HUES48 (cell line): ENCODE measurements around the gene PSMG1.

Experiments
- H3K27ac ChIP-seq: one replicate; pipeline ENCODE4 v1.7.0; 2013; ENCODE audit warnings: low read depth, low read length, inconsistent platforms
- H3K27me3 ChIP-seq: 2 replicates; pipeline ENCODE4 v1.6.1; 2013; ENCODE audit warnings: mild to moderate bottlenecking, low read length; ENCODE audit not compliant: control insufficient read depth, insufficient read depth
- H3K36me3 ChIP-seq: 2 replicates; pipeline ENCODE4 v1.6.1; 2013; ENCODE audit warnings: low read length; ENCODE audit not compliant: control insufficient read depth, insufficient read depth
- H3K4me1 ChIP-seq: 2 replicates; pipeline ENCODE4 v1.6.1; 2013; ENCODE audit warnings: mild to moderate bottlenecking, low read length; ENCODE audit not compliant: control insufficient read depth, insufficient read depth
- H3K4me3 ChIP-seq: 2 replicates; pipeline ENCODE4 v1.5.1; 2013; ENCODE audit warnings: mild to moderate bottlenecking, low read depth, low read length
- H3K9ac ChIP-seq: 2 replicates; pipeline ENCODE4 v1.6.1; 2013; ENCODE audit warnings: mild to moderate bottlenecking, low read depth, low read length, moderate library complexity
- H3K9me3 ChIP-seq: 2 replicates; pipeline ENCODE4 v1.6.1; 2013; ENCODE audit warnings: low read length; ENCODE audit not compliant: control insufficient read depth, insufficient read depth

PSMG1 gene

DNA sequence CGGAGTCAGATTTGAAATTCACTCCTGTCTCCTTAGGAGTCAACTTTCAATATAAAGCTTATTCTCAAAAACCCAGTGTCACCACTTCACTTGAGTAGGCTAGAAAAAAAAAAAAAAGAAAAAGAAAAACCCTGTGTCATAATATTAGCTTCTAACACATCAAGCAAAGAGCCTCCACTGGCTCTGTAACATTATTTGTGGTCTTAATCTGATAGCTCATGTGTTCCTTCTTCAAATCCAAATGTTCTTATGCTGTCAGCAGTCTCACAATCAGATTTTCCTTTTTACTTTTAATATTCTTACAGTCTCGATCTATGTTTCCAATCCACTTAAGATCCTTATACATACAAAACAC is 26.1 kb upstream of the PSMG1 start:
- H3K4me1 ChIP-seq = no peaks in the 10 kb centered on the region
- H3K36me3 ChIP-seq = peaks cover 94% of the 10 kb centered on the region
- no peaks in the 10 kb centered on the region for H3K27me3 ChIP-seq
- no peak overlapping the region for H3K9ac ChIP-seq
- H3K4me3 ChIP-seq = no peak overlapping the region
- H3K9me3 ChIP-seq = no peaks in the 10 kb centered on the region
- H3K27ac ChIP-seq = no peak overlapping the region

DNA sequence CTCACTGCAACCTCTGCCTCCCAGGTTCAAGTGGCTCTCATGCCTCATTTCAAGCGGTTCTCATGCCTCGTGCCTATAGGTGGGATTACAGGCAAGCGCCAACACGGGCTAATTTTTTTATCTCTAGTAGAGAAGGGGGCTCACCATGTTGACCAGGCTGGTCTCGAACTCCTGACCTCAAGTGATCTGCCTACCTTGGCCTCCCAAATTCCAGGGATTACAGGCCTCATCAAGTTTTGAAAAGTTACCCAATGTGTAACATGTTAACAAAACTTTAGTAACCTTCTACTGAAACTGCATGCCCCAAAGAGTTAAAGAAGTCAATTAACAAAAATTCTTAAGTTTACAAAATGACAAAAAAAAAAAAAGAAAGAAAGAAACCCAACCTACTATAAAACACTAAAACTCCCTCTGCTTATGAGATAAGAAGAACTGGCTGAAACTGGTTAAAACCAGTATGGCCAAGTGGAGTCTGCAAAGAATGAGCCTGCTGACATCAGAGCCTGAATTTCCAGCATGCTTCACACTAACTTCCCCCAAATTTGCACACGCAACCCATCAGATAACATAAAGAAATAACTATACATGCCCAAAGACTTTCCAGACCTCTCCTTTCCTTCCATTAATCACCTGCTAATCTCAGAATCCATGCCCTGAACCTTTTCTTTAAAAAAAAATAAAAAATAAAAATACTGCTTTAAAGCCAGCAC is 25.5 kb upstream of the PSMG1 start:
- Histone ChIP-seq H3K9ac (no peak overlapping the region), H3K4me3 (no peak overlapping the region), H3K27me3 (no peaks in the 10 kb centered on the region), H3K36me3 (peaks cover 93% of the 10 kb centered on the region), H3K4me1 (no peaks in the 10 kb centered on the region), H3K27ac (no peak overlapping the region), H3K9me3 (no peaks in the 10 kb centered on the region)

DNA sequence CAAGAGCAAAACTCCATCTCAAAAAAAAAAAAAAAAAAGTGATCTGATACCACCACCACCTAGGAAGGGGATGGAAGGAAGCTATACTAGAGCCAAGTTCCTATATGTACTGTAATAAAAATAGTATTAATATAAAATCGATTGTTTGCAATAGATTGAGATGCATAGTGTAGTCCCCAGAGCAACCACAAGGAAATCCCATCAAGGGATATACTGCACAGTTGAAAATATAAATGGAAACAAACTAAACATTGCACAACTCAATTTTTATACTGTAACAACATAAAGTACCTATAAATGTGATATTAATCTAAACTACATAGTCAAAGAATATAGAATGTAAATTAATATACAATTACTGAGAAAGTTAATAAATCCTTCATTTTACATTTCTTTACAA is 20.9 kb upstream of the PSMG1 start:
- H3K9me3 ChIP-seq = no peaks in the 10 kb centered on the region
- H3K4me1 ChIP-seq = no peaks in the 10 kb centered on the region
- peaks cover 88% of the 10 kb centered on the region for H3K36me3 ChIP-seq
- no peak overlapping the region for H3K4me3 ChIP-seq
- H3K27ac ChIP-seq = no peak overlapping the region
- H3K27me3 ChIP-seq = no peaks in the 10 kb centered on the region
- H3K9ac ChIP-seq = no peak overlapping the region

DNA sequence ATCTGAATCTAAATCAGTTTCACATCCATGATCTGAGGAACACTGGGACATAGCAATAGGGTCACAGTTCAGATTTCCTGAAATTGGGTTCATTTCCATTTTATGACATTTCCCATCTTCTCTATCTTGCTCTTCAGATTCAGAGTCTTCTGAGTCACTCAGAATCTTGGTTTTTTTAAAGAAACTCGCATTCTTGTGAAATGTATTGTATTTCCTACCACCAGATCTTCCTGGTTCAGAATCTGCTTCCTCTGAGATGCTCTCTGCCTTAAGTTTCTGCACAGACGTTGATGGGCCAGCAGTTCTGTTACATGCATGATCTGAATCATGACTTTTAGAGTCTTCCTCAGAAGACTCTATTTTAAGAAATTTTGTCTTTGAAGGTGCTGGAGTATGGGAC is 15.5 kb upstream of the PSMG1 start:
- no peaks in the 10 kb centered on the region for H3K27me3 ChIP-seq
- H3K36me3 ChIP-seq = peaks cover 93% of the 10 kb centered on the region
- H3K4me3 ChIP-seq = no peak overlapping the region
- no peak overlapping the region for H3K27ac ChIP-seq
- H3K4me1 ChIP-seq = no peaks in the 10 kb centered on the region
- no peak overlapping the region for H3K9ac ChIP-seq
- H3K9me3 ChIP-seq = no peaks in the 10 kb centered on the region

DNA sequence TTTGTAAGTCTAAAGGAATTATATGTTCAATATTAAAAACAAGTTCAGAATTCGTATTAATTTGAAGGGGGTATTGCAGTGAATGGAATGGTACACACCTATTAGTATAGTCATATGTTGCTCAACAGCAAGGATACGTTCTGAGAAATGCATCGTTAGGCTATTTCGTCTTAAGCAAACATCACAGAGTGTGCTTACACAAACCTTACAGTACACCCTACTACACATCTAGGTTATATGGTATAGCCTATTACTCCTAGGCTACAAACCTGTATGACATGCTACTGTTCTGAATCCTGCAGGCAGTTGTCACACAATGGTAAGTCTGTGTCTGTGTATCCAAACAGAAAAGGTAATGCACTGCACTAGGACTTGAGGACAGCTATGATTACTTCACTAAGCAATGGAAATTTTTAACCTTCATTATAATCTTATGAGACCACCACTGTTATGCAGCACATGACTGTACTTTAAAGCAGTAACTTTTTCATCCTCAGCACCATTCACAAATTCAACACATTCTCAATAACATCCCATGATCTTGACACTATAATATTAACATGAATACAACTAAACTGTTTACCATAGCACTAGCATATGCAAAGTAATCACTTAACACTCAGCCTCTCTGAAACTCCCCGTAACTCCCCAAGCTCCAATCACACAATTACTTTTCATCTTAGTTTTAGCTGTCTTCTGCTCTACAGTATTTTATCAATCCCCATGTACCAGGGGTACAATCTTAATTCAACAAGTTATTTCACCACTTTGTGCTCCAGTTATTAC is 14.4 kb upstream of the PSMG1 start:
- Histone ChIP-seq H3K36me3 (peaks cover 91% of the 10 kb centered on the region), H3K4me3 (no peak overlapping the region), H3K4me1 (no peaks in the 10 kb centered on the region), H3K27me3 (no peaks in the 10 kb centered on the region), H3K9me3 (no peaks in the 10 kb centered on the region), H3K27ac (no peak overlapping the region), H3K9ac (no peak overlapping the region)

DNA sequence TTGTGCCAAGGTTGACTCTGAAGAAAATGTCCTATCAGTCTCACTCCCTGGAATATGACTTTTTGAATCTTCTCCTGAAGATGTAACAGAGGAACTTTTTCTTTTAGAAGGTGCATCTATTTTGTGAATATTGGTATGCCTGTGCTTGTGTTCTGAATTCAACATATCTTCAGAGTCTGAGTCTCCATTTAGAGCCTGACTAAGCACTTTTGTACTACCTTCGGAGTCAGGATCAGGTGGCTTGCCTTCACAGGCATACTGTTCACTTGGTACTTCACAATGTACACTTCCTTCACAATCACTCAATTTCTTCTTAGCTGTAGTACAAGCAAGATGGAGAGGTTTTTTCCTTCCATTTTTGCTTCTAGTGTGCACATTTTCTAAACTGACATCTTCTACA is 13.6 kb upstream of the PSMG1 start:
- no peaks in the 10 kb centered on the region for H3K9me3 ChIP-seq
- peaks cover 87% of the 10 kb centered on the region for H3K36me3 ChIP-seq
- H3K4me1 ChIP-seq = peaks cover 7% of the 10 kb centered on the region; the same call in 1 of the 2 replicates
- H3K27me3 ChIP-seq = no peaks in the 10 kb centered on the region
- no peak overlapping the region for H3K4me3 ChIP-seq
- no peak overlapping the region for H3K9ac ChIP-seq
- no peak overlapping the region for H3K27ac ChIP-seq

DNA sequence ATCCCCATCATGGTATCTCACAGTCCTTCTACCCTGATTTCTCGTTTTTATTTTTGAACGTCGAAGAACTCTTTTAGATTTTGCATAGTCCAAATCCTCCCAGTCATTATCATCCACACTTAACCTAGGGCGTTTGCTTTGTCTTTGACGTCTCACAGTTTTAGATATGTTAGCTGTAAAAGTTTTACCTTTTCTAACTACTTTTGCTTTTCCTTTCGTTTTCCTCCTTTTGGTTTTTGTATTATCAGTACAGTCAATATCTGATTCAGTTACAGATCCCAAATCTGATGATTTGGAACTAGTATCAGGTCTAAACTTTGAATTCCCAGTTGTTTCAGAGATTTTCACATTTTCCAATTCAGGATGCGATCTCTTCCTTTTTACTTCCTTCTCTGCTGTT is 13.1 kb upstream of the PSMG1 start:
- no peaks in the 10 kb centered on the region for H3K27me3 ChIP-seq
- no peak overlapping the region for H3K9ac ChIP-seq
- peaks cover 86% of the 10 kb centered on the region for H3K36me3 ChIP-seq
- no peak overlapping the region for H3K4me3 ChIP-seq
- peaks cover 8% of the 10 kb centered on the region; the same call in 1 of the 2 replicates for H3K4me1 ChIP-seq
- no peaks in the 10 kb centered on the region for H3K9me3 ChIP-seq
- H3K27ac ChIP-seq = no peak overlapping the region

DNA sequence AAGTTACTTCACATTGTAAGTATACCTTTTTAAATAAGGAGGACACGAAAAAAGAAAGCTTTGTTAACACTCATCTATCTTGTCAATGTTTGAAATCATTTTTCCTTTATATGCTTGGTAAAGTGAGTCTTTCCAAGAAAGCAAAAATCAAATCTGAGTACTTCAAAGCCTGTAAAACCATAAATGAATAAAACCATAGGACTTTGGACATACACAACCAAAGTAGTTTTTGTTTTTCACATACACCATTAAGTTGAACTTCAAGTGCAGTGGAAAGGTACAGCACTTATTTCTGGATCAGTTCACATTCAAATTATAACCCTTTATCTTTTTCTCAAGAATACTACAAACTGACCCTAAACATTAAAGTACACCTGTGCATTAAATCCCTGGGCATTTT is 10.1 kb upstream of the PSMG1 start:
- Histone ChIP-seq H3K4me3 (no peak overlapping the region), H3K9me3 (no peaks in the 10 kb centered on the region), H3K27me3 (no peaks in the 10 kb centered on the region), H3K9ac (no peak overlapping the region), H3K4me1 (peaks cover 11% of the 10 kb centered on the region; the same call in 1 of the 2 replicates), H3K27ac (no peak overlapping the region), H3K36me3 (peaks cover 57% of the 10 kb centered on the region)

DNA sequence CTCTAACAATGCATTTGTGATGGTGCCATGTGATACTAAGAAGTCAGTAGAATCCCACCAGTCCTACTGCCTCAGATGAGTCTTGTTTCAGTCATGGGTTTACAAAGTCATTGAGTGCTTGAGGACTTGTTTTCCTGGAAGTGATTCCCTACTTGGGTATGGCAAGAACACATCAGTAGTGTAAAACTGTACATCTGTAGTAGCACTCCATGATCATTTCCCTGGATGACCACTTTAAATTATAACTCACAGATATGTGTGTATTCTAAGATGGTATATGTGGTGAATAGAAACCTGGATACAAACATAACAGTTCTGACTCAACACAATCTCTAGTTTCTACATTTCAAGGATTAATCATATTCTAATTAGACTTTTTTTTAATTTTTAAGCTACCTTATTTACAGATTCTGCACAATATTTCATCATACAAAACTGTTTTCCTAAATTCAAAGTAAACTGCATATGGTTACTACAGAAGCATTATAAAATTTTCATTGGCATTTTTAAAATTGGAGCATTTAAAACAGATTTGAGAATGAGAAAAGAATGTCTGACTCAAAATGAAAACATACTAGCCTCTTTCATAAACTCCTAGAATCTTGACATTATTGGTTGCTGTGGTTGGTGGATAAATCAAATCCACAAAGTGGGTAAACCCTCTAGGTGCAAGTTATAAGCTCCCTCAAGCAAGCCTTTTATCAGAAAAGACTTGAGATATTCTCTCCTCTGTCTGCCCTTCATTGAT is 6.8 kb upstream of the PSMG1 start:
- Histone ChIP-seq H3K9me3 (no peaks in the 10 kb centered on the region), H3K4me3 (no peak overlapping the region), H3K27me3 (no peaks in the 10 kb centered on the region), H3K4me1 (peaks cover 41% of the 10 kb centered on the region; the same call in 1 of the 2 replicates), H3K27ac (no peak overlapping the region), H3K36me3 (peaks cover 24% of the 10 kb centered on the region), H3K9ac (no peak overlapping the region)

DNA sequence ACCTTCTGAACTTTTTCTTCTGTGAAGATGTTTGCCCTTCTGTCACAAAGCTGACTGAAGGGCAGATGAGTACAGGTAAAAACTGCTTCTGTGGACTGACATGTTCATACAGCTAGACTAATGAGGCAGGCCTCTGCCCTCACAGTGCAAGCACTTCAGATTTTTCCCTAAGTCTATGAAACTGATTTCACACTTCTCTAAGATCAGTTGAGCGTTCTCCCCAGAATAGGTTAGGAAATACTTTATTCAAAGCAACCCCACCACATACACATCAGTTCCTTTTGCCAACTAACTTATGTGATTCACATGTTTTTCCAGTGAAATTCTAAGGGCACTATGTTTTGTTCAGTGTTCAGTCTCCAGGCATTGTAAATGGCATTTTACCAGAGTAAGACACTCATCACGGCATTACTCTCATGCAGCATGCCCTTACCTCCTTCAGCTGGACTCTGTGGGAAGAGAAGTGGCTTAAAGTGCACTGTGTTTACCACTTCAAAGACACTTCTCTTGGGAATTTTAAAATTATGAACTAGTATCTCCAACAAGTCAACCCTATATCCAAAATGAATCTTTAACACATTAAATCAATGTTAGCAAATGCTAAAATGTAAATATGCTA is 5.4 kb upstream of the PSMG1 start:
- no peak overlapping the region for H3K4me3 ChIP-seq

More for the DNA sequence above, 5.4 kb upstream of the PSMG1 start:
- Histone ChIP-seq H3K4me1 (peaks cover 50% of the 10 kb centered on the region), H3K9ac (no peak overlapping the region), H3K9me3 (no peaks in the 10 kb centered on the region), H3K27ac (no peak overlapping the region), H3K27me3 (no peaks in the 10 kb centered on the region), H3K36me3 (peaks cover 10% of the 10 kb centered on the region)
